Mononuclear cell (primary cell): ENCODE measurements around the gene ZNF280B. TPM values are rescaled to one million over a fixed set of nuclear protein-coding genes. Genes with fewer than 3 reads are reported as not detected.
"Not testable (repeated sequence)": the region's sequence is repeated elsewhere in the genome, so short reads cannot be mapped to it uniquely, and the experiment has no call there.

Experiments
- H3K27me3 ChIP-seq: 2 replicates; pipeline ENCODE4 v1.6.0; 2011; ENCODE audit warnings: low read length, control low read depth; ENCODE audit not compliant: insufficient read depth
- H3K4me1 ChIP-seq: 2 replicates; pipeline ENCODE4 v1.5.1; 2011; ENCODE audit warnings: mild to moderate bottlenecking, low read length, control low read depth; ENCODE audit not compliant: insufficient read depth
- H3K4me3 ChIP-seq: 2 replicates; pipeline ENCODE4 v1.5.1; 2011; ENCODE audit warnings: mild to moderate bottlenecking, low read length, moderate library complexity
- H3K9me3 ChIP-seq: 2 replicates; pipeline ENCODE4 v1.5.1; 2011; ENCODE audit warnings: low read depth, mild to moderate bottlenecking, control low read depth, low read length
- total RNA-seq: library from RNA; depleted of rRNA; stranded (reverse); fragments of >200 nt; gene quantifications from one replicate; pipeline ENCODE4 v1.2.3, GENCODE V29; 2012

ZNF280B gene
- total RNA-seq, 1 donor, result 1.2 TPM

GRCh38 chr22:22546490-22546889 is 37.9 kb upstream of the ZNF280B start:
- Histone ChIP-seq H3K27me3 (no peaks in the 10 kb centered on the region), H3K4me3 (no peak overlapping the region), H3K9me3 (no peaks in the 10 kb centered on the region), H3K4me1 (peaks cover 21% of the 10 kb centered on the region)

GRCh38 chr22:22545084-22545483 is 36.5 kb upstream of the ZNF280B start:
- H3K4me3 ChIP-seq, result no peak overlapping the region
- no peaks in the 10 kb centered on the region for H3K27me3 ChIP-seq
- H3K4me1 ChIP-seq, result peaks cover 21% of the 10 kb centered on the region

GRCh38 chr22:22538226-22538989 is 29.9 kb upstream of the ZNF280B start:
- Histone ChIP-seq H3K27me3 (no peaks in the 10 kb centered on the region), H3K9me3 (no peaks in the 10 kb centered on the region), H3K4me1 (no peaks in the 10 kb centered on the region), H3K4me3 (no peak overlapping the region)

More at GRCh38 chr22:22545084-22545483, 36.5 kb upstream of the ZNF280B start:
- H3K9me3 ChIP-seq, result no peaks in the 10 kb centered on the region

- H3K4me3 ChIP-seq, result no peak overlapping the region
- no peaks in the 10 kb centered on the region for H3K4me1 ChIP-seq
- no peaks in the 10 kb centered on the region for H3K9me3 ChIP-seq
- H3K27me3 ChIP-seq, result no peaks in the 10 kb centered on the region
Observed at GRCh38 chr22:22536916-22537315, 28.4 kb upstream of the ZNF280B start.

GRCh38 chr22:22536515-22536914 is 28.0 kb upstream of the ZNF280B start:
- Histone ChIP-seq H3K9me3 (no peaks in the 10 kb centered on the region), H3K27me3 (no peaks in the 10 kb centered on the region), H3K4me3 (no peak overlapping the region), H3K4me1 (no peaks in the 10 kb centered on the region)

- H3K9me3 ChIP-seq, result no peaks in the 10 kb centered on the region
- no peaks in the 10 kb centered on the region for H3K4me1 ChIP-seq
- no peaks in the 10 kb centered on the region for H3K27me3 ChIP-seq
- no peak overlapping the region for H3K4me3 ChIP-seq
Observed at GRCh38 chr22:22535662-22536061, 27.1 kb upstream of the ZNF280B start.

GRCh38 chr22:22534604-22535415 is 26.3 kb upstream of the ZNF280B start:
- no peaks in the 10 kb centered on the region for H3K4me1 ChIP-seq
- no peaks in the 10 kb centered on the region for H3K9me3 ChIP-seq
- no peak overlapping the region for H3K4me3 ChIP-seq
- H3K27me3 ChIP-seq, result no peaks in the 10 kb centered on the region

- Histone ChIP-seq H3K9me3 (no peaks in the 10 kb centered on the region), H3K4me3 (no peak overlapping the region), H3K4me1 (no peaks in the 10 kb centered on the region), H3K27me3 (no peaks in the 10 kb centered on the region)
Observed at GRCh38 chr22:22533863-22534262, 25.3 kb upstream of the ZNF280B start.

- H3K27me3 ChIP-seq, result no peaks in the 10 kb centered on the region
- H3K4me1 ChIP-seq, result no peaks in the 10 kb centered on the region
- no peak overlapping the region for H3K4me3 ChIP-seq
- H3K9me3 ChIP-seq, result no peaks in the 10 kb centered on the region
Observed at GRCh38 chr22:22533417-22533816, 24.9 kb upstream of the ZNF280B start.

- not testable (repeated sequence) for H3K4me3 ChIP-seq, H3K4me1 ChIP-seq, H3K9me3 ChIP-seq, H3K27me3 ChIP-seq
Observed at GRCh38 chr22:22532547-22533071, 24.1 kb upstream of the ZNF280B start.

- H3K9me3 ChIP-seq, result no peaks in the 10 kb centered on the region
- H3K27me3 ChIP-seq, result no peaks in the 10 kb centered on the region
- no peak overlapping the region for H3K4me3 ChIP-seq
- no peaks in the 10 kb centered on the region for H3K4me1 ChIP-seq
Observed at GRCh38 chr22:22531770-22532546, 23.4 kb upstream of the ZNF280B start.

GRCh38 chr22:22528780-22529179 is 20.2 kb upstream of the ZNF280B start:
- H3K4me3 ChIP-seq, result no peak overlapping the region
- no peaks in the 10 kb centered on the region for H3K27me3 ChIP-seq
- H3K9me3 ChIP-seq, result no peaks in the 10 kb centered on the region
- H3K4me1 ChIP-seq, result peaks cover 6% of the 10 kb centered on the region

GRCh38 chr22:22527312-22527711 is 18.8 kb upstream of the ZNF280B start:
- Histone ChIP-seq H3K27me3 (no peaks in the 10 kb centered on the region), H3K4me1 (peaks cover 6% of the 10 kb centered on the region), H3K4me3 (no peak overlapping the region), H3K9me3 (no peaks in the 10 kb centered on the region)

- peaks cover 6% of the 10 kb centered on the region for H3K4me1 ChIP-seq
Observed at GRCh38 chr22:22526125-22526912, 17.8 kb upstream of the ZNF280B start.

More at GRCh38 chr22:22526125-22526912, 17.8 kb upstream of the ZNF280B start:
- no peaks in the 10 kb centered on the region for H3K9me3 ChIP-seq
- no peak overlapping the region for H3K4me3 ChIP-seq
- no peaks in the 10 kb centered on the region for H3K27me3 ChIP-seq
